GM18508 (cell line): ENCODE results near the gene MIA2.

ENCODE experiments used
- ATAC-seq: cut with Tn5 transposase; IDR thresholded peaks from one replicate; pipeline ENCODE4 v1.9.1; 2021; ENCODE audit warnings: moderate number of reproducible peaks; ENCODE audit not compliant: insufficient read depth, unreplicated experiment

Gene MIA2

GRCh38 chr14:39431416-39432178 lies 197.9 kb downstream of the MIA2 start:
- ATAC-seq = peak; percentile 11

GRCh38 chr14:39432179-39432618 lies 198.5 kb downstream of the MIA2 start, which contains the start of gene FBXO33:
Gene FBXO33 (minus strand): TSS chr14:39432433. CDS start chr14:39432162, 271 bp downstream.
- ATAC-seq = peak; percentile 57

DNA sequence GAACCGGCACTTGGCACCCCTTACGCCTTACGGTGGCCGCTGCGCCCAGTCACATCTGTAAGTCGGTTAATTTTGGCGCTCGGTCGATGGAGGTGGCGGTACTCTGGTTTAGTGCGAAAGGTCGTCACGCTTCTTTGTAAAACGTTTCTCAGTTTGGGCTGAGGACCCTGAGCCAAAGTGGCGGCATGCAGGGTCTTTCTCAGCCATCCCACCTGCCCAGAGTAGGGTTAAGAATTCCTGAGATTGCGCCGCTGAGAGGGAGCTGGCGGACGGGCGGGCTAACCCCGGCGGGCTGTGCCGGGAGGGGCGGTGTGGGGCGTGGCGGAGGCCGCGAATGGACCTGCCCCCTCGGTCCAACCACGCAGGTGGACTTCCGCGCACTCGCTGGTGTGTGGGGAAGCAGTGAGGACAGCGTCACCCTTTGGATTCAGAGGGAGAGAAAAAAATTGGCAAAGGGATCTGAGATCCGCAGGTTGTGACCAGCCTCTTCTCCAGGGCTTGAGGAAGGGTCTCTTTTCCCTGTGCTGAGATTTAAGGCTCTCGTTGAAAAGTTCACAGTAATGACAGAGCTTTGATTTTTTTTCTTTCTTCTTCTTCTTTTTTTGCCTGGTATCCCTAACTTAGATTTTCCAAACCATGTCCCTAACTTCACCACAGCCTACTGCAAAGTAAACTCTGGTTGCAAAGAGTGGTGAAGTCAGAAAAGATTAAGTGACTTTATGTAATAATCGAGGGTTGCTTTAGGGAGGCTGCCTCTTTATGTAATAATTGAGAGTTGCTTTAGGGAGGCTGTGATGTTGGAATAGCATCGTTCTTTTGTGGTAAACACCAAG lies 199.1 kb downstream of the MIA2 start:
- ATAC-seq = peak; percentile 46

DNA sequence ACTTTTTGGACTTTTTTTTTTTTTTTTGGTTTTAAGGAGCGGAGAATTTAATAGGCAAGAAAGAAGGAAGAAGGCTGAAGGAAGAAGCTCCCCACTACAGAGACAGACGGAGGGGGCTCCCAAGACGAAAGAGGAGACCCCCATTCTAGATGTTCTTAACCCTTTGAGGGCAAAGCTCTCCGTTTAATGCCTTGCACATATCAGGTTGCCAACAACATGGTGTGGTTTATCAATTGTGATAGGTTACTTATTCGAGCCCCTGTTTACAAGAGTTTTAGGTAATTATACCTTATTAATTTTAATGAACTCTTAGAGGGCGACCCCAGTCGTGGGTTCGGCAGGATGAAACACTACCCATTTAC lies 199.7 kb downstream of the MIA2 start:
- no peak for ATAC-seq

DNA sequence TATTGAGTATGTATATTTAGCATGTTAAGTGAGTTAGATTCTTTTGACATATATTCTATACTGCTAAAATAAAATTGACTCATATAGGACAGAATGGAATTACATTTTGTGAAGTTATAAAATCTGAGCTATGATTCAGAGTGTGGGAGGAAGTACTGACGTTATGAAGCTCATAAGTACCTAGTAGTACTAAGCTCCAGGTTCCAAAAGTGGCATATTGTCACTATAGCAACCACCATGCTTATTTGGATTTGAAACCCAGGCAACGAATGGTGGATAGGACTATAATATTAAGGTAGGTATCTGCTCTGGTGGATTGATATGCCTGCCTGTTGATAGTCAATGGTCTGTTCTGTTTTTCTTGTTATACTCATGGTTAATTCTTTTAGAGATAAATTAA lies 200.7 kb downstream of the MIA2 start:
- no peak for ATAC-seq

DNA sequence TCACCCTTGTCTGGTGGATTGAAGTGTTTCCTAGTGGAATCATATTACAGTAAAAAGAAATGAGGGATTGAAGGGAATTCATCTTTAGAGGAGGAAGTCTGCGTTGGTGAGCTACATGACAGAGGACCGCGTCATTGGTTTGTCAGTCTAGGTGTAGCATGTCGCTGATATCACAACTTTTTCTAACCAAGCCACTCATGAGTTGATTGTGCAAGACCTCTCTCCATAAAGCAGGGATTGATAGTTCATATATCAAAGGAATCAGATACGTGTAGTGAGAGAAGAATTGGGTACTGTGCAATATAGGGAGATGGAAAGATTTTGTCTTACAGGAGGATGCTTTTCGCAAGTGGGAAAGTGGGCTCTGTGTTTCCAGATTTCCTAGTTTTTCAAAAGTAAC lies 201.5 kb downstream of the MIA2 start:
- no peak for ATAC-seq
